Testis (tissue), 2 donors: ENCODE measurements around the gene SH3BP2.

ENCODE experiments used
- POLR2A ChIP-seq: fragments of 450-650 bp; IDR thresholded peaks from one replicate; pipeline ENCODE4 v1.6.1; 2017; ENCODE audit warnings: antibody characterized with exemption, mild to moderate bottlenecking, moderate library complexity
- TF ChIP-seq, protein P1 (sequence below), 3 experiments: fragments of 450-650 bp in 2 of 3; fragments of 200-600 bp in 1 of 3; sonication (generic) in 1 of 3; IDR thresholded peaks; one replicate each; pipeline ENCODE4 v1.5.1; 2016 to 2019; ENCODE audit warnings: antibody characterized with exemption in 3 of 3, mild to moderate bottlenecking in 2 of 3, moderate library complexity in 1 of 3

GRCh38 chr4:2800691-2801596, 8.1 kb downstream of the SH3BP2 start:
- TF ChIP-seq, protein P1, sequence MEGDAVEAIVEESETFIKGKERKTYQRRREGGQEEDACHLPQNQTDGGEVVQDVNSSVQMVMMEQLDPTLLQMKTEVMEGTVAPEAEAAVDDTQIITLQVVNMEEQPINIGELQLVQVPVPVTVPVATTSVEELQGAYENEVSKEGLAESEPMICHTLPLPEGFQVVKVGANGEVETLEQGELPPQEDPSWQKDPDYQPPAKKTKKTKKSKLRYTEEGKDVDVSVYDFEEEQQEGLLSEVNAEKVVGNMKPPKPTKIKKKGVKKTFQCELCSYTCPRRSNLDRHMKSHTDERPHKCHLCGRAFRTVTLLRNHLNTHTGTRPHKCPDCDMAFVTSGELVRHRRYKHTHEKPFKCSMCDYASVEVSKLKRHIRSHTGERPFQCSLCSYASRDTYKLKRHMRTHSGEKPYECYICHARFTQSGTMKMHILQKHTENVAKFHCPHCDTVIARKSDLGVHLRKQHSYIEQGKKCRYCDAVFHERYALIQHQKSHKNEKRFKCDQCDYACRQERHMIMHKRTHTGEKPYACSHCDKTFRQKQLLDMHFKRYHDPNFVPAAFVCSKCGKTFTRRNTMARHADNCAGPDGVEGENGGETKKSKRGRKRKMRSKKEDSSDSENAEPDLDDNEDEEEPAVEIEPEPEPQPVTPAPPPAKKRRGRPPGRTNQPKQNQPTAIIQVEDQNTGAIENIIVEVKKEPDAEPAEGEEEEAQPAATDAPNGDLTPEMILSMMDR (IDR thresholded peaks at IDR 0.05): no peak
- TF ChIP-seq POLR2A: no peak
